K562 (cell line): ENCODE results near the gene MICALL2. TPM values are rescaled to one million over a fixed set of nuclear protein-coding genes. Genes with fewer than 3 reads are reported as not detected.

Experiments
- ATF7 ChIP-seq: fragments of 450-650 bp; IDR thresholded peaks from 2 replicates; pipeline ENCODE4 v1.7.1; 2014; ENCODE audit warnings: mild to moderate bottlenecking, moderate library complexity
- BHLHE40 ChIP-seq: IDR thresholded peaks from 2 replicates; pipeline ENCODE4 v1.6.1; 2011; ENCODE audit warnings: low read length, improper control_type of control experiment
- CEBPB ChIP-seq: fragments of 450-650 bp; IDR thresholded peaks from 2 replicates; pipeline ENCODE4 v1.6.1; 2016; ENCODE audit warnings: missing genetic modification characterization, missing compliant biosample characterization
- CHCHD3 ChIP-seq: fragments of 250-450 bp; sonication (Bioruptor Pico); IDR thresholded peaks from 2 replicates; pipeline ENCODE4 v2.1.2; 2022; ENCODE audit warnings: mild to moderate bottlenecking
- CREM ChIP-seq: IDR thresholded peaks from 2 replicates; pipeline ENCODE4 v1.6.1; 2014; ENCODE audit warnings: antibody characterized with exemption, low read depth
- CSDE1 ChIP-seq, 2 experiments: fragments of 450-650 bp; IDR thresholded peaks; 2 replicates each; pipeline ENCODE4 v1.6.1; 2016; ENCODE audit warnings: mild to moderate bottlenecking in 1 of 2
- DPF2 ChIP-seq: fragments of 450-650 bp; IDR thresholded peaks from 2 replicates; pipeline ENCODE4 v1.6.1; 2016
- ELF2 ChIP-seq: fragments of 250-450 bp; sonication (Bioruptor Pico); IDR thresholded peaks from 2 replicates; pipeline ENCODE4 v1.5.0; 2021; ENCODE audit warnings: mild to moderate bottlenecking
- ELF4 ChIP-seq: fragments of 450-650 bp; formaldehyde crosslinking; IDR thresholded peaks from 2 replicates; pipeline ENCODE4 v1.4.0; 2022; ENCODE audit warnings: missing genetic modification characterization
- ESRRA ChIP-seq: fragments of 450-650 bp; IDR thresholded peaks from 2 replicates; pipeline ENCODE4 v1.6.1; 2014; ENCODE audit warnings: low read depth, mild to moderate bottlenecking, moderate library complexity, borderline replicate concordance
- HBP1 ChIP-seq: fragments of 450-650 bp; formaldehyde crosslinking; IDR thresholded peaks from 2 replicates; pipeline ENCODE4 v1.4.0; 2022; ENCODE audit warnings: missing genetic modification characterization
- HNRNPK ChIP-seq: fragments of 200-400 bp; formaldehyde crosslinking; IDR thresholded peaks from one replicate; pipeline ENCODE4 v1.6.1; 2018; ENCODE audit warnings: mild to moderate bottlenecking, low read depth, low read length; ENCODE audit not compliant: poor library complexity, severe bottlenecking
- PHB ChIP-seq: fragments of 250-450 bp; sonication (Bioruptor Pico); IDR thresholded peaks from 2 replicates; pipeline ENCODE4 v1.5.0; 2021
- REST ChIP-seq, 2 experiments: fragments of 450-650 bp; formaldehyde crosslinking in 1 of 2; IDR thresholded peaks; 2 replicates each; pipeline versions ENCODE4 v1.4.0 to v1.6.1; 2014 to 2020; ENCODE audit warnings: mild to moderate bottlenecking in 2 of 2, borderline replicate concordance in 1 of 2, low read depth in 1 of 2
- SP1 ChIP-seq: sonication (generic); formaldehyde crosslinking; IDR thresholded peaks from 2 replicates; pipeline ENCODE4 v1.8.1; 2022; ENCODE audit warnings: mild to moderate bottlenecking, missing genetic modification reagents
- TRIM25 ChIP-seq: fragments of 450-650 bp; IDR thresholded peaks from 2 replicates; pipeline ENCODE4 v1.7.0; 2016; ENCODE audit warnings: borderline replicate concordance
- U2AF1 ChIP-seq: fragments of 200-400 bp; formaldehyde crosslinking; optimal IDR thresholded peaks from 2 replicates; pipeline ENCODE3; 2017; ENCODE audit warnings: mild to moderate bottlenecking, low read depth, low read length, moderate library complexity
- ZBTB7A ChIP-seq: IDR thresholded peaks from 2 replicates; pipeline ENCODE4 v1.6.1; 2011; ENCODE audit warnings: low read depth, mild to moderate bottlenecking, low read length, moderate library complexity, borderline replicate concordance; ENCODE audit not compliant: control insufficient read depth
- ZNF785 ChIP-seq: fragments of 250-450 bp; sonication (Bioruptor Pico); IDR thresholded peaks from 2 replicates; pipeline ENCODE4 v1.4.0; 2020; ENCODE audit warnings: mild to moderate bottlenecking
- polyA plus RNA-seq, 8 experiments: library from polyadenylated mRNA; depleted of rRNA in 4 of 8; stranded (reverse) in 5 of 8; unstranded in 3 of 8; fragments of >200 nt; fragmentation: Nextera tagmentation in 2 of 8; fragmentation: Illumina TruSeq in 1 of 8; extraction: Ambion mirVana in 2 of 8; extraction: Trizol in 1 of 8; gene quantifications; 2 replicates each; pipeline versions ENCODE4 v1.2.1 to v1.2.3, GENCODE V29; 2011 to 2014; ENCODE audit warnings: inconsistent platforms in 1 of 8, missing spikeins in 1 of 8
- total RNA-seq, 7 experiments: library from RNA; depleted of rRNA in 6 of 7; stranded (reverse); fragments of >200 nt in 6 of 7; fragmentation: Illumina TruSeq in 2 of 7; extraction: Trizol in 2 of 7; gene quantifications; 2 replicates each; pipeline versions ENCODE4 v1.2.1 to v1.2.3, GENCODE V29; 2011 to 2021; ENCODE audit warnings: low replicate concordance in 1 of 7

Gene MICALL2
- total and polyA plus RNA-seq, 9 of the 15 experiments (the other 6 are each of a cell fraction or from before 2014, with no cell fraction given) = 1.8 to 103 (median 17.0) TPM

- no peak for TF ChIP-seq HBP1
- TF ChIP-seq SP1 (CRISPR knock-in tag) = no peak
- TF ChIP-seq TRIM25 = no peak
- no peak for TF ChIP-seq ELF4 (CRISPR knock-in tag)
- no peak for TF ChIP-seq DPF2
- TF ChIP-seq HNRNPK = no peak
- no peak for TF ChIP-seq ZNF785 (CRISPR knock-in tag)
- TF ChIP-seq CSDE1 (IDR thresholded peaks at IDR 0.05) = no peak
- peak; percentile 51; the same call in 1 of the 2 replicates for TF ChIP-seq CREM
- TF ChIP-seq ATF7 = 0 out of 2 replicates have a peak, but pooled peaks have one; percentile 27
- TF ChIP-seq ELF2 (CRISPR knock-in tag) = no peak
- TF ChIP-seq U2AF1 = no peak
- TF ChIP-seq BHLHE40 = no peak
- no peak for TF ChIP-seq ZBTB7A
- no peak for TF ChIP-seq ESRRA
- no peak for TF ChIP-seq CHCHD3 (CRISPR knock-in tag)
- TF ChIP-seq CEBPB (tag) = no peak
- TF ChIP-seq REST (IDR thresholded peaks at IDR 0.05; ENCODE audit: borderline replicate concordance) = peak; percentile 67
- no peak for TF ChIP-seq REST (CRISPR knock-in tag; IDR thresholded peaks at IDR 0.05; ENCODE audit: low read depth)
- TF ChIP-seq PHB (CRISPR knock-in tag) = no peak
Observed at GRCh38 chr7:1432411-1433082, 26.7 kb downstream of the MICALL2 start (continued).
